Measurements from ENCODE around the gene EZR. TPM values are rescaled to one million over a fixed set of nuclear protein-coding genes. Genes with fewer than 3 reads are reported as not detected.

EZR gene
- total RNA-seq, 2 experiments from 2014 or later, result 268 to 415 TPM

DNA sequence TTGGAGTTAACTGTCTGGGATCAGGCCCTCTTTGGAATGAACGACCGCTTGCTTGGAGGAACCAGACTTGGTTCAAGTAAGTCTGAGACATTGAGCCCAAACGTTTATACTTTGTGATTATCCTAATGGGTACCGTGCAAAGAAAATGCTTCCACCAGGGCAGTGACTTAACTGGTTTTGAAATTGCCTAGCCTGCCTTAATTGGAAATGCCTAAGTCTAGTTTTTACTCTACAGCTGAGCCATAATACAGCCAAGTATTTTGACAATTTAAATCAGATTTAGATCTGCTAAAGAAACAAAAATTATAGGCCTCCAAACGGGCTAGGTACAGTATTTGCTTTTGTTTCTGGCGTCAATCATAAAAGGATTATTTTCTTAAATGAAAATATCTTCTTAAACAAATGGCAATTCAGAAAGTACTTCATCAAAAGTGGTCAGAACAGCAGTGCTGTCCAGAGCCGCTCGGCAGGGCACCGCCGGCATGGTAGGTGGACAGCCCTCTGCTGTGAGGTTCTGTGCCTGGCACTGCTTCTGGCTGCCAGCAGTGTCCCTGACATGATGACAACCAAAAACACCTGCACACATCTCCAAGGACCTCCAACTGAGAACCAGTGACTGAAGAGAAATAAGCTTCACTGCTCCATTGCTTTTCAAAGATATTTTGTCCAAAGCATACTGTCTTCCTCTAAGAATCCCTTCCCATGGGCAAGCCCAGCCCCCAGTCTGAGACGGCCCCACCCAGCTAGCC lies 55.6 kb downstream of the EZR start:
- ChIA-PET POLR2A (no interaction called here), CTCF (ENCODE audit: unreplicated experiment) (no interaction called here)
- H3K4me1 ChIP-seq (ENCODE audit: insufficient read depth, low read length, poor library complexity, severe bottlenecking), result no peaks in the 10 kb centered on the region
- no peaks in the 10 kb centered on the region for H3K9me3 ChIP-seq (ENCODE audit: low read length)
- no peak overlapping the region for H3K4me3 ChIP-seq (ENCODE audit: low read depth, low read length, poor library complexity, severe bottlenecking)
- DNase-seq (ENCODE audit: low spot score), result no peak
- H3K4me2 ChIP-seq (ENCODE audit: low read length), result no peak overlapping the region
- intact Hi-C loops (cut with micrococcal nuclease; ENCODE audit: unreplicated experiment), result no loop called here
- H4K20me1 ChIP-seq (ENCODE audit: insufficient read depth, low read length), result no peaks in the 10 kb centered on the region
- H3K36me3 ChIP-seq (ENCODE audit: insufficient read depth, low read length), result peaks cover 47% of the 10 kb centered on the region
- no TSS peak for BruUV-seq (replicated peaks)
- TF ChIP-seq EZH2phosphoT487 (IDR thresholded peaks at IDR 0.05; ENCODE audit: borderline replicate concordance, low read depth, low read length) (no peak), CTCF (conservative IDR thresholded peaks at IDR 0.05; ENCODE audit: low read length) (no peak)
- H3K9me2 ChIP-seq (ENCODE audit: insufficient read depth, low read length), result no peaks in the 10 kb centered on the region
- no peak overlapping the region for H2AFZ ChIP-seq (ENCODE audit: low read length)
- H3K27ac ChIP-seq (ENCODE audit: low read depth, low read length, poor library complexity, severe bottlenecking), result no peak overlapping the region
- H3K79me2 ChIP-seq (ENCODE audit: insufficient read depth, low read depth, low read length), result no peaks in the 10 kb centered on the region

- intact Hi-C loops (cut with micrococcal nuclease; ENCODE audit: unreplicated experiment), result no loop called here
- Histone ChIP-seq H3K79me2 (ENCODE audit: insufficient read depth, low read depth, low read length) (no peaks in the 10 kb centered on the region), H3K9me3 (ENCODE audit: low read length) (no peaks in the 10 kb centered on the region), H3K36me3 (ENCODE audit: insufficient read depth, low read length) (peaks cover 40% of the 10 kb centered on the region), H3K4me1 (ENCODE audit: insufficient read depth, low read length, poor library complexity, severe bottlenecking) (no peaks in the 10 kb centered on the region), H4K20me1 (ENCODE audit: insufficient read depth, low read length) (no peaks in the 10 kb centered on the region), H3K4me2 (ENCODE audit: low read length) (no peak overlapping the region), H3K27ac (ENCODE audit: low read depth, low read length, poor library complexity, severe bottlenecking) (no peak overlapping the region), H3K4me3 (ENCODE audit: low read depth, low read length, poor library complexity, severe bottlenecking) (no peak overlapping the region), H2AFZ (ENCODE audit: low read length) (no peak overlapping the region), H3K9me2 (ENCODE audit: insufficient read depth, low read length) (no peaks in the 10 kb centered on the region)
- no peak for TF ChIP-seq CTCF (conservative IDR thresholded peaks at IDR 0.05; ENCODE audit: low read length)
- TF ChIP-seq EZH2phosphoT487 (IDR thresholded peaks at IDR 0.05; ENCODE audit: borderline replicate concordance, low read depth, low read length), result no peak
- BruUV-seq (replicated peaks), result no TSS peak
- DNase-seq (ENCODE audit: low spot score), result peak; percentile 28
- POLR2A ChIA-PET, result interaction anchor here (0.6 kb wide), 1 partner anchor 360 kb away, joined by 3 read pairs; no protein-coding TSS in a partner anchor
- CTCF ChIA-PET (ENCODE audit: unreplicated experiment), result no interaction called here
Measured at GRCh38 chr6:158762787-158763433, 56.3 kb downstream of the EZR start.

- H3K4me1 ChIP-seq (ENCODE audit: insufficient read depth, low read length, poor library complexity, severe bottlenecking), result no peaks in the 10 kb centered on the region
- no peak overlapping the region for H3K4me2 ChIP-seq (ENCODE audit: low read length)
- POLR2A ChIA-PET, result no interaction called here
- no peak overlapping the region for H2AFZ ChIP-seq (ENCODE audit: low read length)
- H3K4me3 ChIP-seq (ENCODE audit: low read depth, low read length, poor library complexity, severe bottlenecking), result no peak overlapping the region
- peaks cover 29% of the 10 kb centered on the region for H3K36me3 ChIP-seq (ENCODE audit: insufficient read depth, low read length)
- CTCF ChIA-PET (ENCODE audit: unreplicated experiment), result no interaction called here
- intact Hi-C loops (cut with micrococcal nuclease; ENCODE audit: unreplicated experiment), result no loop called here
- BruUV-seq (replicated peaks), result no TSS peak
- no peaks in the 10 kb centered on the region for H3K79me2 ChIP-seq (ENCODE audit: insufficient read depth, low read depth, low read length)
- TF ChIP-seq EZH2phosphoT487 (IDR thresholded peaks at IDR 0.05; ENCODE audit: borderline replicate concordance, low read depth, low read length) (no peak), CTCF (conservative IDR thresholded peaks at IDR 0.05; ENCODE audit: low read length) (no peak)
- no peaks in the 10 kb centered on the region for H3K9me3 ChIP-seq (ENCODE audit: low read length)
- DNase-seq (ENCODE audit: low spot score), result no peak
- no peak overlapping the region for H3K27ac ChIP-seq (ENCODE audit: low read depth, low read length, poor library complexity, severe bottlenecking)
- no peaks in the 10 kb centered on the region for H4K20me1 ChIP-seq (ENCODE audit: insufficient read depth, low read length)
- H3K9me2 ChIP-seq (ENCODE audit: insufficient read depth, low read length), result no peaks in the 10 kb centered on the region
Measured at GRCh38 chr6:158761746-158762145, 57.4 kb downstream of the EZR start.

All from OCI-LY7 (cell line).